ENCODE measurements around the gene CEP19. TPM values are rescaled to one million over a fixed set of nuclear protein-coding genes. Genes with fewer than 3 reads are reported as not detected.

Gene CEP19
- total RNA-seq, 2 experiments from 2014 or later, result 4.7 to 5.6 TPM

DNA sequence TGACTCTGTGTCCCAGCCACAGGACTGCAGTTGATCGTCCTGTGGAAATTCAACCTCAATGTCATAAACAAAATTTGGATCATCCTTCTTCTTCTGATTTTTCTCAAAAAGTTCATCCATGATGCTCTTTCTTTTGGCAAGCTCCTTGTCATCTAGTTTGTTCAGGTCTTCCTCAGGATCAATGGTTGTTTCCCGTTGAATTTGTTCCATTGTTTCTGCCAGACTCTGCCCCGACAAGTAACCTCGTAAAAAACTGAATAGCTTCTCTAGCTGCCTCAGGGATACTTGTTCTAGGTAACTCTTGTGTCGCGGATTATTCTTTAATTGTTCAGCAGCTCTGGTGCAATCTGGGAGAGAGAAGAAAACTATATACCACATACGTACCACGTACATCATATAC is 4.5 kb downstream of the CEP19 start:
- intact Hi-C loops (cut with DNase I, micrococcal nuclease), result no loop called here
- Mint-ChIP-seq H3K27ac (no peak overlapping the region), H3K4me3 (no peak overlapping the region), H3K36me3 (ENCODE audit: low read depth) (peaks cover 9% of the 10 kb centered on the region), H3K4me1 (peaks cover 13% of the 10 kb centered on the region), H3K9me3 (ENCODE audit: low read depth) (no peaks in the 10 kb centered on the region), H3K27me3 (no peaks in the 10 kb centered on the region)
- DNase-seq, result no peak
- ChIA-PET POLR2A (no interaction called here), CTCF (interaction anchor here (0.6 to 1.5 kb wide), 6 partner anchors 17 to 130 kb away, joined by 3 to 5 read pairs (median 4); no protein-coding TSS in a partner anchor)
- no peak for ATAC-seq

DNA sequence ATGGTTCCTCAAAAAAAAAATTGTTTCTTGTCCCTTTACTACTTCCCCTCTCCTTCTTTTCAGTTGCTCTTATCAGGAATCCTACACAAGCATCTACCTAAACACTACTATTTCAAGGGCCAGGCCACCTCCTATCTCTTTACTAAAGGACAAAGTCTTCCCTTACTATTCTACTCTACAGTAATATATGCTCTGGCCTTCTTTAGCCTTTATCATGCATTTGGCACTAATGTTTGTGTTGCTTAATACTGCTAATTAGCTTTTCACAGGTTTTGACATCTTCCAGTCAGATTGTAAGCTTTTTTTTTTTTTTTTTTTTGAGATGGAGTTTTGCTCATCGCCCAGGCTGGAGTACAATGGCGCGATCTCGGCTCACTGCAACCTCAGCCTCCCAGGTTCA is 5.3 kb downstream of the CEP19 start:
- Mint-ChIP-seq H3K4me1 (peaks cover 12% of the 10 kb centered on the region), H3K27me3 (no peaks in the 10 kb centered on the region), H3K27ac (no peak overlapping the region), H3K9me3 (ENCODE audit: low read depth) (no peaks in the 10 kb centered on the region), H3K4me3 (no peak overlapping the region), H3K36me3 (ENCODE audit: low read depth) (peaks cover 9% of the 10 kb centered on the region)
- ATAC-seq (no peak), DNase-seq (no peak)
- ChIA-PET CTCF (interaction anchor here (0.7 to 1.1 kb wide), 3 partner anchors 16 to 176 kb away, joined by 3 to 4 read pairs (median 4); no protein-coding TSS in a partner anchor), POLR2A (no interaction called here)
- intact Hi-C loops (cut with DNase I, micrococcal nuclease), result no loop called here

DNA sequence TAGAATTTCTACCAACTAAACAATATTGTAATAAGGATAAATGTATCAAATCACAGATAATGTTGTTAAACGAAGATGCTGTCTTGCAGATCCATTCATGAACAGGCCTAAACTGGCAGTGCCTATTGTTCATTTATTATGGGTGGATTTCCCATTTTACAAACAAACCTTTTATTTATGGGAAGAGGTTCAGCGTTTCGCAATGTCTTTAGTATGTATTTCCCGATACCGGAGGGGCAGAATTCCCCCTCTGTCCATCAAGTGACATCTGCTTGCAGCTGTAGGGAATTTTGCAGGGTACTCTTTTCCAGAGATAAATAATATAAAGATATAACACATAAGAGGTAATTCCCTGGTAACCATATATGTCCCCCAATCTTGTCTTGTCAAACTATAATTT is 5.7 kb downstream of the CEP19 start:
- peaks cover 9% of the 10 kb centered on the region for H3K4me1 Mint-ChIP-seq
- POLR2A ChIA-PET, result no interaction called here
- ATAC-seq, result no peak

DNA sequence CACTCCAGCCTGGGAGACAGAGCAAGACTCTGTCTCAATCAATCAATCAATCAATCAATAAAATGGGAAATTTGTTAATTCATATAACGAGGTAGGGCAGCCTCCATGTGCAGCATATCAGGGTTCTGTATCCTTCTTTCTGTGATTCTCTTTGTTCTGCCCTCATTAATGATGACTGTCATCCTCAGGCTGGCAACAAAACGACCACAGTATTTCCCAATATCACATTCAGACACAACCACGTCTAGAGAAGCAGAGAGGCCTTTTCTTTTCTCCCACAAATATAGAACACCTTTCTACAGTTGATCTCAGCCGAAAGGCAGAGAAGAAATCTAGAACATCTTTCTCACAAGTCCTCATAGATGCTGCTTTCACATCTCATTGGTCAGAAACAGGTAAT is 11.2 kb downstream of the CEP19 start:
- ChIA-PET CTCF (interaction anchor here (0.7 kb wide), 1 partner anchor 539 kb away, joined by 3 read pairs; no protein-coding TSS in a partner anchor), POLR2A (no interaction called here)
- DNase-seq, result no peak
- Mint-ChIP-seq H3K4me1 (no peaks in the 10 kb centered on the region), H3K27ac (no peak overlapping the region), H3K9me3 (ENCODE audit: low read depth) (no peaks in the 10 kb centered on the region), H3K27me3 (no peaks in the 10 kb centered on the region), H3K4me3 (no peak overlapping the region), H3K36me3 (ENCODE audit: low read depth) (no peaks in the 10 kb centered on the region)
- intact Hi-C loops (cut with DNase I, micrococcal nuclease), result no loop called here
- no peak for ATAC-seq

More for the DNA sequence above, 5.7 kb downstream of the CEP19 start:
- Mint-ChIP-seq H3K9me3 (ENCODE audit: low read depth) (no peaks in the 10 kb centered on the region), H3K27me3 (no peaks in the 10 kb centered on the region), H3K27ac (no peak overlapping the region), H3K36me3 (ENCODE audit: low read depth) (peaks cover 9% of the 10 kb centered on the region), H3K4me3 (no peak overlapping the region)
- intact Hi-C loops (cut with DNase I, micrococcal nuclease), result no loop called here
- DNase-seq, result no peak
- CTCF ChIA-PET, result no interaction called here

DNA sequence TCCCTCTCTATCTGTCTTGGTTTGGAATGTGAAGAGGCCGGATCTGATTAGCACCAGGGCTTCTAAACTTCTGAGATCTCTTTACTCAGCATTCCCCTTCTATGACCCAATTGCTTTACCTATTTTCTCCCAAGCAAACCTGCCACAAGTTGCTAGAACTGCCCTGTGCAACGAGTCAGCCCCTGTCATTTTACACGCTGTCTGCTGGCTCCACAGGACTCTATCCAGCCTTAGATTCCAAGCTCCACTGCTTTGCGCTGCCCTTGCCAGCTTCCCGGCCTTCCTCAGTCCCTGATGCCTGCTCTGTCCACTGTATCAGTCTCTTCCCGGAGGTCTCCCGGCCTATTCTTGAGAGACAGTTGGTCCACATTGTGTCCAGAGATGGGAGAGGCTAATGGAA is 12.3 kb downstream of the CEP19 start:
- intact Hi-C loops (cut with DNase I, micrococcal nuclease), result no loop called here
- Mint-ChIP-seq H3K36me3 (ENCODE audit: low read depth) (no peaks in the 10 kb centered on the region), H3K27me3 (no peaks in the 10 kb centered on the region), H3K9me3 (ENCODE audit: low read depth) (no peaks in the 10 kb centered on the region), H3K4me1 (peaks cover 2% of the 10 kb centered on the region), H3K4me3 (no peak overlapping the region), H3K27ac (no peak overlapping the region)
- CTCF ChIA-PET, result interaction anchor here (0.5 to 0.7 kb wide), 2 partner anchors 89 to 95 kb away, joined by 3 read pairs; no protein-coding TSS in a partner anchor
- ATAC-seq (no peak), DNase-seq (no peak)
- POLR2A ChIA-PET, result no interaction called here

DNA sequence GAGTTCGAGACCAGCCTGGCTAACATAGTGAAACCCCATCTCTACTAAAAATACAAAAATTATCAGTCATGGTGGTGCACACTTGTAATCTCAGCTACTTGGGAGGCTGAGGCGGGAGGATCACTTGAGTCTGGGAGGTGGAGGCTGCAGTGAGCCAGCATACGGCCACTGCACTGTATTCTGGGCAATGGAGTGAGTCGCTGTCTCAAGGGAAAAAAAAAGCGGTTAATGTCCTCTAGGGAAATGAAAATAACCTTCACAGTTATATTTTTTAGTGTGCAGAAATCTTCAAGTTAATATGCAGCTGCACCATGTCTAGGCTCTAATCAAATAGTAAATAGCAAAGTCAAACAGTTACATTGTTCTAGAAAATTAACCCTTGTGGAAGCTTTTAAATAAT is 14.8 kb downstream of the CEP19 start:
- intact Hi-C loops (cut with DNase I, micrococcal nuclease), result no loop called here
- DNase-seq, result no peak
- H3K9me3 Mint-ChIP-seq (ENCODE audit: low read depth), result no peaks in the 10 kb centered on the region
- H3K36me3 Mint-ChIP-seq (ENCODE audit: low read depth), result no peaks in the 10 kb centered on the region
- no peak for ATAC-seq
- CTCF ChIA-PET, result interaction anchor here (0.6 to 2.1 kb wide), 3 partner anchors 10 to 138 kb away, joined by 3 to 9 read pairs (median 7); no protein-coding TSS in a partner anchor
- H3K4me3 Mint-ChIP-seq, result no peak overlapping the region
- H3K4me1 Mint-ChIP-seq, result peaks cover 3% of the 10 kb centered on the region
- H3K27me3 Mint-ChIP-seq, result no peaks in the 10 kb centered on the region
- POLR2A ChIA-PET, result no interaction called here
- H3K27ac Mint-ChIP-seq, result no peak overlapping the region

DNA sequence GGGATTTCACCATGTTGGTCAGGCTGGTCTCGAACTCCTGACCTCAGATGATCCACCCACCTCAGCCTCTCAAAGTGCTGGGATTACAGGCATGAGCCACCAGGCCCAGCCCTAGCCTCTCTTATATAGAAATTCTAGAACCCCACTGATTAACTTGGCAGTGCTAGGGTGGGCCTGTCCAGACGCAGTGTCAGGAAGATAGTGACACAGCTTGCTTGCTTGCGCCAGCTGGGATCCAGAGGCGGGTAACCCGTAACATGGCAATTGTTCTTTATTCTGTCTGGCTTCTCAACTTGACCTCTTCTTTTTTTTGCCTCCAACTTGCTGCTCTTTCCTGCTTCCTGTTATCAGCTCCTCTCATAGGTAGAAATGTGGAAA is 16.2 kb downstream of the CEP19 start:
- Mint-ChIP-seq H3K27ac (peak overlapping the region; percentile 67), H3K9me3 (ENCODE audit: low read depth) (no peaks in the 10 kb centered on the region), H3K27me3 (no peaks in the 10 kb centered on the region), H3K4me1 (peaks cover 3% of the 10 kb centered on the region), H3K36me3 (ENCODE audit: low read depth) (no peaks in the 10 kb centered on the region), H3K4me3 (peak overlapping the region; percentile 39)
- peak; percentile 22 for DNase-seq
- ChIA-PET CTCF (interaction anchor here (0.6 to 2.1 kb wide), 7 partner anchors 9 to 453 kb away, joined by 3 to 9 read pairs (median 4); partner anchors contain the start of genes CEP19 and PIGX), POLR2A (no interaction called here)
- ATAC-seq, result peak; percentile 42
- intact Hi-C loops (cut with DNase I, micrococcal nuclease), result no loop called here

DNA sequence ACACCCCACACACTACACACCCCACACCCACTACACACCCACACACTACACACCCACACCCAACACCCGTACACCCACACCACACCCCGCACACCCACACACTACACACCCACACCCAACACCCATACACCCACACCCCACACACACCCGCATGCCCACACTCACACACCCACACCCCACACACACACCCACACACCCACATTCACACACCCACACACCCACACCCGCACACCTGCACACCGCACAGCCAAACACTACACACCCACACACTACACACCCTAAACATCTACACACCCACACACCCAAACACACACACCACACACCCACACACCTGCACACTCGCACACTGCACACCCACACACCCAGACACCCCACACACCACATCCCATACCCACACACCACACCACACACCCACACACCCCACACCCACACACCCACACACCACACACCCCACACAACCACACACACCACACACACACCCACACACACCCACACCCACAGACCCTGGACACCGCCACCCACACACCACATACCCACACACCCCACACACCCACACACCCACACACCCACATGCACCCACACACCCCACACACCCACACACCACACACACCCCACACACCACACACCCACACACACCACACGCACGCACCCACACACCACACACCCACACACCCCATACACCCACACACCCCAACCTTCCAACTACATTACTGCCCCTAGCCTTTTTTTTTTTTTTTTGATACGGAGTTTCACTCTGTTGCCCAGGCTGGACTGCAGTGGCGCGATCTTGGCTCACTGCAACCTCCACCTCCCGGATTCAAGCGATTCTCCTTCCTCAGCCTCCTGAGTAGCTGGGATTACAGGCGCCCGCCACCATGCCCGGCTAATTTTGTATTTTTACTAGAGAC is 16.9 kb downstream of the CEP19 start:
- H3K4me1 Mint-ChIP-seq, result peaks cover 3% of the 10 kb centered on the region
- no peaks in the 10 kb centered on the region for H3K36me3 Mint-ChIP-seq (ENCODE audit: low read depth)
- no peaks in the 10 kb centered on the region for H3K27me3 Mint-ChIP-seq
- H3K9me3 Mint-ChIP-seq (ENCODE audit: low read depth), result no peaks in the 10 kb centered on the region
- no peak overlapping the region for H3K27ac Mint-ChIP-seq
- intact Hi-C loops (cut with DNase I, micrococcal nuclease), result no loop called here
- peak; percentile 40 for DNase-seq
- POLR2A ChIA-PET, result no interaction called here
- CTCF ChIA-PET, result interaction anchor here (0.9 to 2.1 kb wide), 4 partner anchors 10 to 112 kb away, joined by 3 to 7 read pairs (median 4); partner anchors contain the start of genes CEP19 and PIGX
- ATAC-seq, result peak; percentile 25
- H3K4me3 Mint-ChIP-seq, result peak overlapping the region; percentile 39

DNA sequence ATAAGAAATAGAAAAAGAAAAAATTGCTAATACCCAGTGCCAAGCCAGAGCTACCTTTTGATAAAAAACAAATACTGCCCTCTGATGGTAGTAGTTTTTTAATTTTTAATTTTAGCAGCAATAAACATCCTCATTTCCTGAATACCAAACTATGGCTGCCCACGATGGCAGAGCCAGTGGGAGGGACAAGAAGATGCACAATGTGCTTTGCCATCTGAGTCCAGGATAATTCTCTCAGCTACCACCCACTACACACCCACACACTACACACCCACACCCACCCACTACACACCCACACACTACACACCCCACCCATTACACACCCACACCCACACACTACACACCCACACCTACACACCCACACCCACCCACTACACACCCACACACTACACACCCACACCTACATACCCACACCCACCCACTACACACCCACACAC is 17.8 kb downstream of the CEP19 start:
- intact Hi-C loops (cut with DNase I, micrococcal nuclease), result no loop called here
- Mint-ChIP-seq H3K27ac (no peak overlapping the region), H3K36me3 (ENCODE audit: low read depth) (no peaks in the 10 kb centered on the region), H3K4me3 (no peak overlapping the region), H3K27me3 (no peaks in the 10 kb centered on the region), H3K9me3 (ENCODE audit: low read depth) (no peaks in the 10 kb centered on the region), H3K4me1 (peaks cover 3% of the 10 kb centered on the region)
- ATAC-seq (peak; percentile 48), DNase-seq (peak; percentile 39)
- ChIA-PET POLR2A (interaction anchor here (0.7 to 1.0 kb wide), 2 partner anchors 18 to 85 kb away, joined by 3 to 4 read pairs; partner anchors contain the start of genes CEP19 and PIGX), CTCF (interaction anchor here (0.6 to 1.1 kb wide), 3 partner anchors 85 to 1128 kb away, joined by 3 read pairs; no protein-coding TSS in a partner anchor)

DNA sequence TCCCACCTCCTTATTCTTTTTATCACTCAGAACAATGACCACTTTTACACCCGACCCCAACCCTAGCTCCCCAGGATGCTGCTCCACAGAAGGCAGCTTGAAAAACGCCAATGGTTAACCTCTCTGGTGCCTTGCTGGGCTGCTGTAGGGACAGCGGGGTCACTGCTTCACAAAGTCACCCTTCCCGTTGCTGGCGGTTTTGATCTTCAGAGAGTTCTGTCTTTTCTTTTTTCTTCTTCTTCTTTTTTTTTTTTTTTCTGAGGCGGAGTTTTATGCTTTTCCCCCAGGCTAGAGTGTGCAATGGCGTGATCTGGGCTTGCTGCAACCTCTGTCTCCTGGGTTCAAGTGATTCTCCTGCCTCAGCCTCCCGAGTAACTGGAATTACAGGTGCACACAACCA is 20.7 kb downstream of the CEP19 start:
- Mint-ChIP-seq H3K27me3 (no peaks in the 10 kb centered on the region), H3K4me3 (no peak overlapping the region), H3K9me3 (ENCODE audit: low read depth) (no peaks in the 10 kb centered on the region), H3K27ac (no peak overlapping the region), H3K36me3 (ENCODE audit: low read depth) (no peaks in the 10 kb centered on the region), H3K4me1 (peaks cover 3% of the 10 kb centered on the region)
- DNase-seq (no peak), ATAC-seq (no peak)
- intact Hi-C loops (cut with DNase I, micrococcal nuclease), result no loop called here
- CTCF ChIA-PET, result interaction anchor here (1.7 to 9.1 kb wide), 2 partner anchors 16 to 84 kb away, joined by 4 to 216 read pairs; no protein-coding TSS in a partner anchor
- POLR2A ChIA-PET, result no interaction called here

DNA sequence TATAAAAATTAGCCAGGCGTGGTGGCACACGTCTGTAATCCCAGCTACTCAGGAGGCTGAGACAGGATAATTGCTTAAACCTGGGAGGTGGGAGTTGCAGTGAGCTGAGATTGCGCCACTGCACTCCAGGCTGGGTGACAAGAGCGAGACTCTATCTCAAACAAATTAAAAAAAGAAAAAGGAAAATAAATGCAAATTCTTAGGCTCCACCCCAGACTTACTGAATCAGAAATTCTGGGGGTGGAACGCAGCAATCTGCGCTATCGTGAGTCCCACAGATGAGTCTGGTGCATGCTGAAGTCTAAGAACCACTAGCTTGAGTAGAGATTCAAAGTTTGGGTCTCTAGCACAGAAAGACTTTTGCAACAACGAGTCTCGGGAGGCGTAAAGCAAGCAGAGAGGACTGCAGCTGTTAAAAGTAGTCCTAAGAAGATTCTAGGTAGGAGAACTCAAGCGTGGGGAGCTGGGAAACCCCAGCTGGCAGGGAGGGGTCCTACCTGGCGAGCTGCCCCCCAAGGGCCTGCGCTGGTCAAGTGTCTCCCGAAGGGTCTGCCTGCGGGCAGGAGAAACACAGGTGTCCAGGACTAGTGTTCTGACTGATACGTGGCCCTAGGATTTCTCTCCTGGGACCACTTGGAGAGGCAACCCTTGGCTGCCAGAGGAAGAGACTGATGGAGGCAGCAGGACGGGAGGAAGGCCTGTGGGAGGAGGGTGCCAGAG is 21.9 kb downstream of the CEP19 start:
- ChIA-PET POLR2A (no interaction called here), CTCF (interaction anchor here (0.8 to 9.1 kb wide), 3 partner anchors 17 to 154 kb away, joined by 4 to 216 read pairs (median 6); no protein-coding TSS in a partner anchor)
- no peak for DNase-seq
- no peaks in the 10 kb centered on the region for H3K36me3 Mint-ChIP-seq (ENCODE audit: low read depth)
- ATAC-seq, result no peak
- H3K4me1 Mint-ChIP-seq, result peaks cover 3% of the 10 kb centered on the region
- H3K4me3 Mint-ChIP-seq, result no peak overlapping the region
- H3K27me3 Mint-ChIP-seq, result no peaks in the 10 kb centered on the region
- H3K9me3 Mint-ChIP-seq (ENCODE audit: low read depth), result no peaks in the 10 kb centered on the region
- intact Hi-C loops (cut with DNase I, micrococcal nuclease), result loop anchor here in 1 of 2 experiments (5.0 kb wide), 1 partner anchor 153 kb away; no protein-coding TSS in a partner anchor
- no peak overlapping the region for H3K27ac Mint-ChIP-seq

Measured in activated CD4-positive, alpha-beta T cell treated with anti-CD3 and anti-CD28 coated beads for 36 hours (primary cell).